ENCODE results near the gene PDE1C. TPM values are rescaled to one million over a fixed set of nuclear protein-coding genes. Genes with fewer than 3 reads are reported as not detected.

Gene PDE1C
- total and polyA plus RNA-seq, 8 donors = 2.9 to 54.2 (median 5.9) TPM

DNA sequence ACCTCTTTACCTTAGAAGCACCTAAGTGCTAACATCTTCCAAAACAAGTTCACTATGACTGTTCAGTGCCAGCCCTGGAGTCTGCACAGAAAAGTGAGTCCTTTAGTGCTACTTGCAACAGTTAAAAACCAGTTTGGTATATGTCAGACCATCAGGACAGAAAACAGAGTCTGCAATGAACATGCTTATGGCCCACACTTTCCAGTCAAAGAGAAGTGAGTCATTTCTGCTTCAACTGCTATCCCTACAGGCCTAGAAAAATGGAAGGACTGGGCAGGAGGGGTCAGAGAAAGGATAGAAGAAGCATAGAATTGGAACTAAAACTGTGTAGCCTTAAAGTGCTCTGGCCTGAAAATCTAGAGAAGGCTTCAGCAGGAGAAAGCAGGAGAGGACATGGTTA is 108.0 kb downstream of the PDE1C start:
- TF ChIP-seq EP300 (IDR thresholded peaks at IDR 0.05) (no peak), POLR2AphosphoS5 (IDR thresholded peaks at IDR 0.05) (no peak), POLR2A (IDR thresholded peaks at IDR 0.05) (no peak)
- TF ChIP-seq, protein P1, sequence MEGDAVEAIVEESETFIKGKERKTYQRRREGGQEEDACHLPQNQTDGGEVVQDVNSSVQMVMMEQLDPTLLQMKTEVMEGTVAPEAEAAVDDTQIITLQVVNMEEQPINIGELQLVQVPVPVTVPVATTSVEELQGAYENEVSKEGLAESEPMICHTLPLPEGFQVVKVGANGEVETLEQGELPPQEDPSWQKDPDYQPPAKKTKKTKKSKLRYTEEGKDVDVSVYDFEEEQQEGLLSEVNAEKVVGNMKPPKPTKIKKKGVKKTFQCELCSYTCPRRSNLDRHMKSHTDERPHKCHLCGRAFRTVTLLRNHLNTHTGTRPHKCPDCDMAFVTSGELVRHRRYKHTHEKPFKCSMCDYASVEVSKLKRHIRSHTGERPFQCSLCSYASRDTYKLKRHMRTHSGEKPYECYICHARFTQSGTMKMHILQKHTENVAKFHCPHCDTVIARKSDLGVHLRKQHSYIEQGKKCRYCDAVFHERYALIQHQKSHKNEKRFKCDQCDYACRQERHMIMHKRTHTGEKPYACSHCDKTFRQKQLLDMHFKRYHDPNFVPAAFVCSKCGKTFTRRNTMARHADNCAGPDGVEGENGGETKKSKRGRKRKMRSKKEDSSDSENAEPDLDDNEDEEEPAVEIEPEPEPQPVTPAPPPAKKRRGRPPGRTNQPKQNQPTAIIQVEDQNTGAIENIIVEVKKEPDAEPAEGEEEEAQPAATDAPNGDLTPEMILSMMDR (IDR thresholded peaks at IDR 0.05) = no peak
- H3K4me1 ChIP-seq = peaks cover 0 to 8% (median 0%) of the 10 kb centered on the region in 4 donors
- no peaks in the 10 kb centered on the region for H3K27me3 ChIP-seq
- H3K27ac ChIP-seq = no peak overlapping the region
- H3K4me3 ChIP-seq = no peak overlapping the region
- intact Hi-C loops (cut with DNase I; ENCODE audit: low total_unique reads) = no loop called here
- H3K9me3 ChIP-seq = no peaks in the 10 kb centered on the region
- no peaks in the 10 kb centered on the region for H3K36me3 ChIP-seq
- DNase-seq = no peak

DNA sequence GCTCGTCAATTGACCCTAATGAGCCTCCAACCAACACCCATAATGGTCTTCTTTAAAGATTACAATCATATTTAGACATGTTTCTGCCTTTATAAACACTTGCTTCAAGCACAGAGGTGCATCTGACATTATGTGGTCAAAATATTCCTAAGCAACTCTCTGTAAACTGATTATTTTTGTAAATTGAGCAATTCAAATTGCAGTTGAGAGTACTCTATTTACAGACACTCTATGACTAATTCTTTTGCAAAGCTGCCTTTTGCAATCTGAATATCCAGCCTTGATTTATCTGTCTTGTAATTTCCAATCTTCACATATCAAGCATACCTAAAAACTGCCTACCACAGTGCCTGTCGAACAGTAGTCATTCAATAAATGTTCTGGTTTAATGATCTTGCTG is 112.0 kb downstream of the PDE1C start:
- Histone ChIP-seq H3K4me3 (no peak overlapping the region), H3K4me1 (peaks cover 0 to 8% (median 0%) of the 10 kb centered on the region in 4 donors), H3K27me3 (no peaks in the 10 kb centered on the region), H3K27ac (peak overlapping the region in 2 of 5 donors; percentile 2 to 8), H3K36me3 (no peaks in the 10 kb centered on the region), H3K9me3 (no peaks in the 10 kb centered on the region)
- no peak for DNase-seq
- TF ChIP-seq POLR2A (IDR thresholded peaks at IDR 0.05) (no peak), EP300 (IDR thresholded peaks at IDR 0.05) (no peak), POLR2AphosphoS5 (IDR thresholded peaks at IDR 0.05) (no peak)
- TF ChIP-seq, protein P1 (IDR thresholded peaks at IDR 0.05) = no peak
- WGBS, 5 donors = 74 to 82% (median 79%) methylated on average over 2 of the region's 2 CpGs
- intact Hi-C loops (cut with DNase I; ENCODE audit: low total_unique reads) = no loop called here

GRCh38 chr7:31957756-31958155 is 112.5 kb downstream of the PDE1C start:
- peaks cover 0 to 8% (median 0%) of the 10 kb centered on the region in 4 donors for H3K4me1 ChIP-seq
- peak overlapping the region in 2 of 5 donors; percentile 2 to 8 for H3K27ac ChIP-seq
- no peaks in the 10 kb centered on the region for H3K9me3 ChIP-seq
- WGBS, 5 donors = 82 to 89% (median 87%) methylated on average over 2 of the region's 2 CpGs
- H3K36me3 ChIP-seq = no peaks in the 10 kb centered on the region
- DNase-seq = no peak
- no peak overlapping the region for H3K4me3 ChIP-seq
- TF ChIP-seq POLR2AphosphoS5 (IDR thresholded peaks at IDR 0.05) (no peak), POLR2A (IDR thresholded peaks at IDR 0.05) (no peak), EP300 (IDR thresholded peaks at IDR 0.05) (no peak)
- TF ChIP-seq, protein P1 (IDR thresholded peaks at IDR 0.05) = no peak
- H3K27me3 ChIP-seq = no peaks in the 10 kb centered on the region
- intact Hi-C loops (cut with DNase I; ENCODE audit: low total_unique reads) = no loop called here

DNA sequence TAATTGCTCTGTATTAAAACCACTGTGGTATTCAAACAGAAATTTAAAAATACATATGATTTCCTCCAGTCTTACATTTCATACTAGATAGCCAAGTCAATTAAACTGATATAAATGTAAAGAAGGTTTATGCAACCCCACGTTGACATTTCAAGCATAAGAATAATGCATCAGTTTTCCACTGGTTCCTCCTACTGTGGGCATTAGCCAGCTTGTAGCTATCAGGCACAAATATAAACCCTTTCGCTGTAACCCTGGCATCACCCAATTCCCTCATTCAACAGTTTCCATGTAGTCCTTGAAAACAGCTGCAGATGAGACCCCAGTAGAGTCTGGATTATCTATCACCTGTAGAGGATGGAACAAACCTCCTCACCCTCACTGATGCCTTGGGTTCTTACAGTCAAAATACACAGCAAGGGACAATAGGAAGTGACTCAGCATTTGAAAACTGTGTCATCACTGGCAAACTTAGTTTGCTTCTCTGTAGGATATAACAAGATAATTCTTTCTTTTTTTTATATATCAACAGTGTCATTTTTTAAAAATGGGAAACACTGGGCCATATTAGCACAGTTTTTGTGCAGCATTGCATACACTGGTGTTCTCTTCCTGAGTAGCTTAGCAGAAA is 113.0 kb downstream of the PDE1C start:
- WGBS, 5 donors = 56 to 67% (median 61%) methylated on average over 2 of the region's 2 CpGs
- Histone ChIP-seq H3K36me3 (no peaks in the 10 kb centered on the region), H3K9me3 (no peaks in the 10 kb centered on the region), H3K4me3 (no peak overlapping the region), H3K27ac (peak overlapping the region in 2 of 5 donors; percentile 2 to 8), H3K4me1 (peaks cover 0 to 8% (median 0%) of the 10 kb centered on the region in 4 donors), H3K27me3 (no peaks in the 10 kb centered on the region)
- intact Hi-C loops (cut with DNase I; ENCODE audit: low total_unique reads) = no loop called here
- DNase-seq = no peak
- TF ChIP-seq POLR2AphosphoS5 (IDR thresholded peaks at IDR 0.05) (no peak), POLR2A (IDR thresholded peaks at IDR 0.05) (no peak), EP300 (IDR thresholded peaks at IDR 0.05) (no peak)
- TF ChIP-seq, protein P1 (IDR thresholded peaks at IDR 0.05) = no peak

All from stomach (tissue), 9 donors.